HepG2 (cell line): Measurements from ENCODE around the gene SKIL. TPM values are rescaled to one million over a fixed set of nuclear protein-coding genes. Genes with fewer than 3 reads are reported as not detected.

Experiments used
- ATAC-seq: fragments of 200-7000 bp; cut with Tn5 transposase; 3 replicates; pipeline ENCODE4 v1.9.1; 2020; ENCODE audit warnings: mild to moderate bottlenecking, moderate library complexity
- BruUV-seq: library from RNA; stranded (reverse); fragments of 400-500 nt; replicated peaks from 2 replicates; lab custom pipeline; 2021; lab: Mats Ljungman, UMichigan
- CTCF ChIA-PET: fragments of 300-600 bp; formaldehyde crosslinking; extraction: SDS; loops from one replicate; lab custom pipeline; 2021; ENCODE audit warnings: low total read pairs, inconsistent platforms, low intra/inter-chr PET ratio; lab: Yijun Ruan, JAX
- POLR2A ChIA-PET: fragments of 350-600 bp; sonication (Branson Sonifier 250); formaldehyde crosslinking; loops from one replicate; lab custom pipeline; 2020; ENCODE audit warnings: antibody characterized with exemption, inconsistent platforms; lab: Yijun Ruan, JAX
- DNase-seq: peaks from one replicate; pipeline ENCODE4 v3.0.0-alpha.2; 2015; ENCODE audit warnings: low spot score
- FAIRE-seq: peaks from 3 replicates; lab custom pipeline; 2011; peaks lifted over from hg19 to GRCh38; lab: Jason Lieb, UNC
- H2AFZ ChIP-seq: one replicate; pipeline ENCODE4 v1.6.1; 2011; ENCODE audit warnings: low read length, inconsistent platforms
- H3K27ac ChIP-seq: fragments of 300-600 bp; 3 replicates; pipeline ENCODE4 v1.8.0; 2011; ENCODE audit warnings: mixed run types, mild to moderate bottlenecking, mixed read lengths, low read length, inconsistent platforms; ENCODE audit not compliant: insufficient read depth; ENCODE audit errors: extremely low read length
- H3K27me3 ChIP-seq, 2 experiments: fragments of 200-600 bp in 1 of 2; 2 replicates in 1 of 2; 3 replicates in 1 of 2; pipeline versions ENCODE4 v1.6.0 to v1.8.0; 2011; ENCODE audit warnings: low read length in 2 of 2, mild to moderate bottlenecking in 2 of 2, moderate library complexity in 2 of 2, inconsistent platforms in 1 of 2; ENCODE audit not compliant: insufficient read depth in 2 of 2, control insufficient read depth in 1 of 2
- H3K36me3 ChIP-seq, 2 experiments: fragments of 200-600 bp in 1 of 2; replicated peaks in 1 of 2; 2 replicates in 1 of 2; 3 replicates in 1 of 2; pipeline versions ENCODE4 v1.5.1 to v1.8.0; 2011; ENCODE audit warnings: low read length in 2 of 2, inconsistent platforms in 1 of 2; ENCODE audit not compliant: insufficient read depth in 2 of 2, control insufficient read depth in 1 of 2
- H3K4me1 ChIP-seq: 2 replicates; pipeline ENCODE4 v1.5.1; 2012; ENCODE audit warnings: low read length, inconsistent platforms; ENCODE audit not compliant: insufficient read depth
- H3K4me2 ChIP-seq: 2 replicates; pipeline ENCODE4 v1.6.0; 2011; ENCODE audit warnings: low read depth, low read length, inconsistent platforms
- H3K4me3 ChIP-seq, 3 experiments: fragments of 200-600 bp in 1 of 3; sonication (generic), shearing (Covaris generic) in 1 of 3; replicated peaks in 1 of 3; 2 replicates each; pipeline ENCODE4 v1.5.1; 2011 to 2016; ENCODE audit warnings: low read length in 3 of 3, inconsistent platforms in 2 of 3, low read depth in 2 of 3, mild to moderate bottlenecking in 2 of 3, control low read depth in 1 of 3, mixed read lengths in 1 of 3; ENCODE audit not compliant: insufficient read depth in 1 of 3
- H3K79me2 ChIP-seq: one replicate; pipeline ENCODE4 v1.6.1; 2011; ENCODE audit warnings: low read length, inconsistent platforms; ENCODE audit not compliant: insufficient read depth
- H3K9ac ChIP-seq: 2 replicates; pipeline ENCODE4 v1.6.0; 2011; ENCODE audit warnings: mild to moderate bottlenecking, low read depth, low read length, inconsistent platforms; ENCODE audit not compliant: insufficient read depth
- H3K9me3 ChIP-seq: 2 replicates; pipeline ENCODE4 v1.5.1; 2012; ENCODE audit warnings: mild to moderate bottlenecking, low read length
- H4K20me1 ChIP-seq: 2 replicates; pipeline ENCODE4 v1.6.0; 2011; ENCODE audit warnings: inconsistent platforms, mild to moderate bottlenecking, low read length, moderate library complexity; ENCODE audit not compliant: insufficient read depth
- CEBPZ ChIP-seq: IDR thresholded peaks from 2 replicates; pipeline ENCODE4 v1.6.1; 2012; ENCODE audit warnings: low read length, improper control_type of control experiment
- FOXA3 ChIP-seq: IDR thresholded peaks from 2 replicates; pipeline ENCODE4 v1.6.1; 2016; ENCODE audit warnings: missing genetic modification reagents, missing compliant biosample characterization
- KAT2B ChIP-seq: fragments of 150-350 bp; IDR thresholded peaks from 2 replicates; pipeline ENCODE4 v1.6.1; 2014; ENCODE audit warnings: low read depth, low read length, borderline replicate concordance
- MAFK ChIP-seq, 2 experiments: IDR thresholded peaks in 1 of 2; conservative IDR thresholded peaks in 1 of 2; 2 replicates each; pipeline ENCODE4 v1.6.1; 2011; ENCODE audit warnings: improper control_type of control experiment in 2 of 2, low read length in 2 of 2
- ZHX2 ChIP-seq, 2 experiments: sonication (generic) in 1 of 2; formaldehyde crosslinking in 1 of 2; IDR thresholded peaks; 2 replicates each; pipeline versions ENCODE4 v1.6.1 to v1.9.0; 2014 to 2022; ENCODE audit warnings: antibody characterized with exemption in 1 of 2, borderline replicate concordance in 1 of 2, inconsistent platforms in 1 of 2, low read depth in 1 of 2, missing genetic modification reagents in 1 of 2
- ZNF260 ChIP-seq: sonication (generic); formaldehyde crosslinking; IDR thresholded peaks from 2 replicates; pipeline ENCODE4 v1.4.0; 2020; ENCODE audit warnings: missing genetic modification reagents, low read depth, mild to moderate bottlenecking, borderline replicate concordance
- ZNF792 ChIP-seq: IDR thresholded peaks from 2 replicates; pipeline ENCODE4 v1.6.1; 2016
- WGBS: methylation state at CpG from one replicate; pipeline ENCODE4 v1.1.6; 2017; ENCODE audit warnings: low lambda C conversion rate; 5-methylcytosine and 5-hydroxymethylcytosine counted together
- in situ Hi-C: cut with HindIII; loops from 2 replicates; pipeline ENCODE4 v1.10.0; 2017; ENCODE audit warnings: low pct_unique_long_range_greater_than_20kb; ENCODE audit not compliant: extremely low pct_ligation_motif_present
- intact Hi-C: fragments of 100-400 bp; cut with micrococcal nuclease; formaldehyde crosslinking; loops from one replicate; pipeline ENCODE4 v1.10.0; 2022; ENCODE audit not compliant: unreplicated experiment
- polyA plus RNA-seq, 8 experiments: library from polyadenylated mRNA; depleted of rRNA in 3 of 8; stranded (reverse) in 7 of 8; unstranded in 1 of 8; fragments of >200 nt; fragmentation: Illumina TruSeq in 4 of 8; extraction: Trizol in 4 of 8; gene quantifications; 2 replicates each; pipeline versions ENCODE4 v1.2.1 to v1.2.3, GENCODE V29; 2011 to 2016; ENCODE audit warnings: low read depth in 4 of 8, missing spikeins in 1 of 8, mixed read lengths in 1 of 8; ENCODE audit not compliant: insufficient read depth in 1 of 8
- total RNA-seq, 5 experiments: library from RNA; depleted of rRNA; stranded (reverse); fragments of >200 nt; fragmentation: Illumina TruSeq; extraction: Trizol; gene quantifications; 2 replicates each; pipeline ENCODE4 v1.2.3, GENCODE V29; 2016; ENCODE audit warnings: low read depth in 1 of 5
- TF ChIP-seq, protein P1 (sequence below): sonication (generic); formaldehyde crosslinking; conservative IDR thresholded peaks from 2 replicates; pipeline ENCODE4 v1.8.0; 2022; ENCODE audit warnings: low read depth, missing genetic modification reagents
- TF ChIP-seq, protein P2 (sequence below): sonication (generic); formaldehyde crosslinking; IDR thresholded peaks from 2 replicates; pipeline ENCODE4 v1.4.0; 2020; ENCODE audit warnings: missing genetic modification reagents, borderline replicate concordance
- TF ChIP-seq, protein P3 (sequence below): sonication (generic); formaldehyde crosslinking; IDR thresholded peaks from 2 replicates; pipeline ENCODE4 v1.8.0; 2022; ENCODE audit warnings: missing genetic modification reagents, mild to moderate bottlenecking, borderline replicate concordance

SKIL gene
- total and polyA plus RNA-seq, 2 of the 13 experiments (the other 11 are each of a cell fraction or from before 2014, with no cell fraction given): 5.2 to 20.7 TPM

GRCh38 chr3:170432416-170432815 lies 74.9 kb downstream of the SKIL start:
- in situ Hi-C loops: no loop called here
- FAIRE-seq (no peak), ATAC-seq (no peak), DNase-seq (no peak)
- 94% methylated on average over 10 of the region's 14 CpGs for WGBS
- BruUV-seq: no TSS peak
- H3K4me3 ChIP-seq: no peak overlapping the region
- ChIA-PET POLR2A (no interaction called here), CTCF (no interaction called here)
- intact Hi-C loops: no loop called here
- H3K4me1 ChIP-seq: peaks cover 28% of the 10 kb centered on the region
- H3K9ac ChIP-seq: no peak overlapping the region
- H3K36me3 ChIP-seq: no peaks in the 10 kb centered on the region; a peak in 1 of 5 replicates
- H3K9me3 ChIP-seq: no peaks in the 10 kb centered on the region
- no peak overlapping the region for H3K4me2 ChIP-seq
- no peaks in the 10 kb centered on the region for H3K27me3 ChIP-seq
- H3K79me2 ChIP-seq: no peaks in the 10 kb centered on the region
- H4K20me1 ChIP-seq: no peaks in the 10 kb centered on the region
- no peak overlapping the region for H3K27ac ChIP-seq
- no peak overlapping the region for H2AFZ ChIP-seq
- TF ChIP-seq ZNF792 (CRISPR knock-in tag) (no peak), MAFK (conservative IDR thresholded peaks at IDR 0.05 in 1 of 2, IDR thresholded peaks at IDR 0.05 in 1 of 2; ENCODE audit: low read length in 2 of 2) (no peak), FOXA3 (CRISPR knock-in tag) (no peak), CEBPZ (no peak), KAT2B (no peak), ZNF260 (CRISPR knock-in tag) (no peak), ZHX2 (IDR thresholded peaks at IDR 0.05; ENCODE audit: low read depth) (no peak), ZHX2 (CRISPR knock-in tag; IDR thresholded peaks at IDR 0.05; ENCODE audit: borderline replicate concordance) (no peak)
- TF ChIP-seq, protein P1, sequence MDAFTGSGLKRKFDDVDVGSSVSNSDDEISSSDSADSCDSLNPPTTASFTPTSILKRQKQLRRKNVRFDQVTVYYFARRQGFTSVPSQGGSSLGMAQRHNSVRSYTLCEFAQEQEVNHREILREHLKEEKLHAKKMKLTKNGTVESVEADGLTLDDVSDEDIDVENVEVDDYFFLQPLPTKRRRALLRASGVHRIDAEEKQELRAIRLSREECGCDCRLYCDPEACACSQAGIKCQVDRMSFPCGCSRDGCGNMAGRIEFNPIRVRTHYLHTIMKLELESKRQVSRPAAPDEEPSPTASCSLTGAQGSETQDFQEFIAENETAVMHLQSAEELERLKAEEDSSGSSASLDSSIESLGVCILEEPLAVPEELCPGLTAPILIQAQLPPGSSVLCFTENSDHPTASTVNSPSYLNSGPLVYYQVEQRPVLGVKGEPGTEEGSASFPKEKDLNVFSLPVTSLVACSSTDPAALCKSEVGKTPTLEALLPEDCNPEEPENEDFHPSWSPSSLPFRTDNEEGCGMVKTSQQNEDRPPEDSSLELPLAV: no peak
- TF ChIP-seq, protein P2, sequence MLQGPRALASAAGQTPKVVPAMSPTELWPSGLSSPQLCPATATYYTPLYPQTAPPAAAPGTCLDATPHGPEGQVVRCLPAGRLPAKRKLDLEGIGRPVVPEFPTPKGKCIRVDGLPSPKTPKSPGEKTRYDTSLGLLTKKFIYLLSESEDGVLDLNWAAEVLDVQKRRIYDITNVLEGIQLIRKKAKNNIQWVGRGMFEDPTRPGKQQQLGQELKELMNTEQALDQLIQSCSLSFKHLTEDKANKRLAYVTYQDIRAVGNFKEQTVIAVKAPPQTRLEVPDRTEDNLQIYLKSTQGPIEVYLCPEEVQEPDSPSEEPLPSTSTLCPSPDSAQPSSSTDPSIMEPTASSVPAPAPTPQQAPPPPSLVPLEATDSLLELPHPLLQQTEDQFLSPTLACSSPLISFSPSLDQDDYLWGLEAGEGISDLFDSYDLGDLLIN (CRISPR knock-in tag): no peak
- TF ChIP-seq, protein P3, sequence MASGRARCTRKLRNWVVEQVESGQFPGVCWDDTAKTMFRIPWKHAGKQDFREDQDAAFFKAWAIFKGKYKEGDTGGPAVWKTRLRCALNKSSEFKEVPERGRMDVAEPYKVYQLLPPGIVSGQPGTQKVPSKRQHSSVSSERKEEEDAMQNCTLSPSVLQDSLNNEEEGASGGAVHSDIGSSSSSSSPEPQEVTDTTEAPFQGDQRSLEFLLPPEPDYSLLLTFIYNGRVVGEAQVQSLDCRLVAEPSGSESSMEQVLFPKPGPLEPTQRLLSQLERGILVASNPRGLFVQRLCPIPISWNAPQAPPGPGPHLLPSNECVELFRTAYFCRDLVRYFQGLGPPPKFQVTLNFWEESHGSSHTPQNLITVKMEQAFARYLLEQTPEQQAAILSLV (CRISPR knock-in tag): no peak
